Sigmoid colon (tissue), 4 donors: Measurements from ENCODE around the gene RARRES2.

ENCODE experiments used
- CTCF ChIP-seq, 4 experiments: fragments of 450-650 bp in 3 of 4; fragments of 200-600 bp in 1 of 4; IDR thresholded peaks; one replicate each; pipeline ENCODE4 v1.5.1; 2016 to 2019; ENCODE audit warnings: antibody characterized with exemption in 4 of 4, mild to moderate bottlenecking in 3 of 4, moderate library complexity in 2 of 4
- EP300 ChIP-seq, 4 donors: sonication (generic); formaldehyde crosslinking; IDR thresholded peaks; one replicate each; pipeline ENCODE4 v1.6.1; 2017; ENCODE audit warnings: antibody characterized with exemption in 4 of 4
- POLR2AphosphoS5 ChIP-seq, 4 donors: sonication (generic); formaldehyde crosslinking; IDR thresholded peaks; one replicate each; pipeline ENCODE4 v1.6.1; 2017; ENCODE audit warnings: antibody characterized with exemption in 4 of 4

- TF ChIP-seq CTCF (IDR thresholded peaks at IDR 0.05) (no peak), EP300 (IDR thresholded peaks at IDR 0.05) (no peak), POLR2AphosphoS5 (IDR thresholded peaks at IDR 0.05) (no peak)
These were observed 43.9 kb upstream of the RARRES2 start for GRCh38 chr7:150385302-150385723.
